SK-N-SH (cell line): ENCODE measurements around the gene ZNHIT2.

Source experiments
- CTCF ChIP-seq: fragments of 200-600 bp; sonication (generic); IDR thresholded peaks from 2 replicates; pipeline ENCODE4 v1.6.1; 2017; ENCODE audit warnings: antibody characterized with exemption, mild to moderate bottlenecking, moderate library complexity
- ELF1 ChIP-seq: IDR thresholded peaks from 2 replicates; pipeline ENCODE4 v1.4.0; 2012
- EP300 ChIP-seq, 2 experiments: IDR thresholded peaks; 2 replicates each; pipeline versions ENCODE4 v1.4.0 to v1.6.1; 2012; ENCODE audit warnings: borderline replicate concordance in 1 of 2, low read depth in 1 of 2, low read length in 1 of 2
- POLR2AphosphoS5 ChIP-seq: IDR thresholded peaks from 2 replicates; pipeline ENCODE4 v1.6.1; 2012; ENCODE audit warnings: low read depth, low read length
- SMC3 ChIP-seq: IDR thresholded peaks from 2 replicates; pipeline ENCODE4 v1.6.1; 2012; ENCODE audit warnings: low read depth, low read length, improper control_type of control experiment
- TEAD4 ChIP-seq: IDR thresholded peaks from 2 replicates; pipeline ENCODE4 v1.4.0; 2012; ENCODE audit warnings: mild to moderate bottlenecking, borderline replicate concordance; ENCODE audit not compliant: insufficient read depth
- YY1 ChIP-seq: IDR thresholded peaks from 2 replicates; pipeline ENCODE4 v1.4.0; 2012; ENCODE audit warnings: low read depth, mild to moderate bottlenecking
- TF ChIP-seq, protein P1 (sequence below): IDR thresholded peaks from 2 replicates; pipeline ENCODE4 v1.4.0; 2012; ENCODE audit warnings: low read depth, borderline replicate concordance
- TF ChIP-seq, protein P2 (sequence below): IDR thresholded peaks from 2 replicates; pipeline ENCODE4; 2012

- TF ChIP-seq CTCF (no peak), ELF1 (no peak), SMC3 (no peak), POLR2AphosphoS5 (no peak), YY1 (no peak), TEAD4 (no peak), EP300 (IDR thresholded peaks at IDR 0.05; ENCODE audit: borderline replicate concordance in 1 of 2, low read depth in 1 of 2, low read length in 1 of 2) (no peak)
- TF ChIP-seq, protein P1, sequence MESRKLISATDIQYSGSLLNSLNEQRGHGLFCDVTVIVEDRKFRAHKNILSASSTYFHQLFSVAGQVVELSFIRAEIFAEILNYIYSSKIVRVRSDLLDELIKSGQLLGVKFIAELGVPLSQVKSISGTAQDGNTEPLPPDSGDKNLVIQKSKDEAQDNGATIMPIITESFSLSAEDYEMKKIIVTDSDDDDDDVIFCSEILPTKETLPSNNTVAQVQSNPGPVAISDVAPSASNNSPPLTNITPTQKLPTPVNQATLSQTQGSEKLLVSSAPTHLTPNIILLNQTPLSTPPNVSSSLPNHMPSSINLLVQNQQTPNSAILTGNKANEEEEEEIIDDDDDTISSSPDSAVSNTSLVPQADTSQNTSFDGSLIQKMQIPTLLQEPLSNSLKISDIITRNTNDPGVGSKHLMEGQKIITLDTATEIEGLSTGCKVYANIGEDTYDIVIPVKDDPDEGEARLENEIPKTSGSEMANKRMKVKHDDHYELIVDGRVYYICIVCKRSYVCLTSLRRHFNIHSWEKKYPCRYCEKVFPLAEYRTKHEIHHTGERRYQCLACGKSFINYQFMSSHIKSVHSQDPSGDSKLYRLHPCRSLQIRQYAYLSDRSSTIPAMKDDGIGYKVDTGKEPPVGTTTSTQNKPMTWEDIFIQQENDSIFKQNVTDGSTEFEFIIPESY: no peak
- TF ChIP-seq, protein P2, sequence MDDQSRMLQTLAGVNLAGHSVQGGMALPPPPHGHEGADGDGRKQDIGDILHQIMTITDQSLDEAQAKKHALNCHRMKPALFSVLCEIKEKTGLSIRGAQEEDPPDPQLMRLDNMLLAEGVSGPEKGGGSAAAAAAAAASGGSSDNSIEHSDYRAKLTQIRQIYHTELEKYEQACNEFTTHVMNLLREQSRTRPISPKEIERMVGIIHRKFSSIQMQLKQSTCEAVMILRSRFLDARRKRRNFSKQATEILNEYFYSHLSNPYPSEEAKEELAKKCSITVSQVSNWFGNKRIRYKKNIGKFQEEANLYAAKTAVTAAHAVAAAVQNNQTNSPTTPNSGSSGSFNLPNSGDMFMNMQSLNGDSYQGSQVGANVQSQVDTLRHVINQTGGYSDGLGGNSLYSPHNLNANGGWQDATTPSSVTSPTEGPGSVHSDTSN: no peak
Observed at GRCh38 chr11:65126624-65127274, 9.2 kb upstream of the ZNHIT2 start.
